ENCODE results near the gene SLC22A15.

SLC22A15 gene

DNA sequence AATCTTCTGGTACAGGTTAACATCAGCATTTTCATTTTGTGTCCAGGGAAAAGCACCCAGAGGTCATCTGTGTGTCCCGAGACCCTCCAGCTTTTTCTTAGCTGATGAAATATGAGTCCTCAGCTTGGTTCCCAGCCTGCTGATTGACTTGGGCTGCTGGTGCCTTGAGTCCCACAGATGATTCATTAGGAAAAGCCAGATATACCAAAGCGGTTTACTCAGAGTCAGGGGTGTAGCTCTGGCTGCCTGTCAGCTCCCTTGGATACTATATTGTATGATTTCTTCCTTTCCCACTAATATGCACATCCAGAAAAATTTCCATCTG is 91.2 kb downstream of the SLC22A15 start:
- no peak for ATAC-seq
- TF ChIP-seq ZC3H10 (CRISPR knock-in tag; IDR thresholded peaks at IDR 0.05), result no peak

GRCh38 chr1:116075575-116075974 is 99.3 kb downstream of the SLC22A15 start:
- TF ChIP-seq OSR1 (CRISPR knock-in tag; IDR thresholded peaks at IDR 0.05), result no peak
- no peak for TF ChIP-seq ARNTL (CRISPR knock-in tag; IDR thresholded peaks at IDR 0.05; ENCODE audit: borderline replicate concordance, low read depth)
- no peak for TF ChIP-seq CSDC2 (CRISPR knock-in tag; IDR thresholded peaks at IDR 0.05)
- TF ChIP-seq, protein P1, sequence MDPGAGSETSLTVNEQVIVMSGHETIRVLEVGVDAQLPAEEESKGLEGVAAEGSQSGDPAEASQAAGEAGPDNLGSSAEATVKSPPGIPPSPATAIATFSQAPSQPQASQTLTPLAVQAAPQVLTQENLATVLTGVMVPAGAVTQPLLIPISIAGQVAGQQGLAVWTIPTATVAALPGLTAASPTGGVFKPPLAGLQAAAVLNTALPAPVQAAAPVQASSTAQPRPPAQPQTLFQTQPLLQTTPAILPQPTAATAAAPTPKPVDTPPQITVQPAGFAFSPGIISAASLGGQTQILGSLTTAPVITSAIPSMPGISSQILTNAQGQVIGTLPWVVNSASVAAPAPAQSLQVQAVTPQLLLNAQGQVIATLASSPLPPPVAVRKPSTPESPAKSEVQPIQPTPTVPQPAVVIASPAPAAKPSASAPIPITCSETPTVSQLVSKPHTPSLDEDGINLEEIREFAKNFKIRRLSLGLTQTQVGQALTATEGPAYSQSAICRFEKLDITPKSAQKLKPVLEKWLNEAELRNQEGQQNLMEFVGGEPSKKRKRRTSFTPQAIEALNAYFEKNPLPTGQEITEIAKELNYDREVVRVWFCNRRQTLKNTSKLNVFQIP (CRISPR knock-in tag; IDR thresholded peaks at IDR 0.05; ENCODE audit: borderline replicate concordance, low read depth), result no peak
- TF ChIP-seq BACH2 (CRISPR knock-in tag; IDR thresholded peaks at IDR 0.05; ENCODE audit: borderline replicate concordance), result no peak
- no peak for TF ChIP-seq RARB (CRISPR knock-in tag; IDR thresholded peaks at IDR 0.05)
- TF ChIP-seq ZNF565 (CRISPR knock-in tag; conservative IDR thresholded peaks at IDR 0.05; ENCODE audit: low read depth), result no peak
- TF ChIP-seq, protein P2, sequence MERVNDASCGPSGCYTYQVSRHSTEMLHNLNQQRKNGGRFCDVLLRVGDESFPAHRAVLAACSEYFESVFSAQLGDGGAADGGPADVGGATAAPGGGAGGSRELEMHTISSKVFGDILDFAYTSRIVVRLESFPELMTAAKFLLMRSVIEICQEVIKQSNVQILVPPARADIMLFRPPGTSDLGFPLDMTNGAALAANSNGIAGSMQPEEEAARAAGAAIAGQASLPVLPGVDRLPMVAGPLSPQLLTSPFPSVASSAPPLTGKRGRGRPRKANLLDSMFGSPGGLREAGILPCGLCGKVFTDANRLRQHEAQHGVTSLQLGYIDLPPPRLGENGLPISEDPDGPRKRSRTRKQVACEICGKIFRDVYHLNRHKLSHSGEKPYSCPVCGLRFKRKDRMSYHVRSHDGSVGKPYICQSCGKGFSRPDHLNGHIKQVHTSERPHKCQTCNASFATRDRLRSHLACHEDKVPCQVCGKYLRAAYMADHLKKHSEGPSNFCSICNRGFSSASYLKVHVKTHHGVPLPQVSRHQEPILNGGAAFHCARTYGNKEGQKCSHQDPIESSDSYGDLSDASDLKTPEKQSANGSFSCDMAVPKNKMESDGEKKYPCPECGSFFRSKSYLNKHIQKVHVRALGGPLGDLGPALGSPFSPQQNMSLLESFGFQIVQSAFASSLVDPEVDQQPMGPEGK (CRISPR knock-in tag; IDR thresholded peaks at IDR 0.05; ENCODE audit: borderline replicate concordance), result no peak
- no peak for TF ChIP-seq ZFP3 (CRISPR knock-in tag; IDR thresholded peaks at IDR 0.05)
- TF ChIP-seq ZFP30 (CRISPR knock-in tag; IDR thresholded peaks at IDR 0.05), result no peak
- TF ChIP-seq TCF4 (CRISPR knock-in tag; IDR thresholded peaks at IDR 0.05; ENCODE audit: borderline replicate concordance), result no peak
- no peak for TF ChIP-seq GLIS3 (CRISPR knock-in tag; IDR thresholded peaks at IDR 0.05)

DNA sequence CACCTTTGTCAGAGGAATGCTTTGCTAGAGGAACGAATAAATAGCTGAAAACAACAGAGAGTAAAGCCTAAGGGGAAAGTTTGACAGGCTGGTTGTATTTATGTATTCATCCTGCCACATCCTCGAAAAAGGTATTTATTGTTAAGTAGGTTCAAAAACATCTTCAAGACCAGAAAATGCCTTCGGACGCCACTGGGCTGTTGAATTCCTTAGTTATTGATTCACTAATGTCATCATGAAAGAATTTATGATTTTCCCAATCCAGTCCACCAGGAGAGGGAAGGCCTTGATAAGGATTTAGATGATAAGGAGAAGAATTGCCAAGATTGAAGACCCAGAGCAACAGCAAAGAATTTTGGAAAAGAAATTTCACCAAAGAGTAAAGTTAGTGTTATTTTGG is 99.7 kb downstream of the SLC22A15 start:
- TF ChIP-seq GLIS3 (CRISPR knock-in tag; IDR thresholded peaks at IDR 0.05) (no peak), ARNTL (CRISPR knock-in tag; IDR thresholded peaks at IDR 0.05; ENCODE audit: borderline replicate concordance, low read depth) (no peak), ZFP3 (CRISPR knock-in tag; IDR thresholded peaks at IDR 0.05) (no peak), OSR1 (CRISPR knock-in tag; IDR thresholded peaks at IDR 0.05) (no peak)
- ATAC-seq, result no peak

More at GRCh38 chr1:116075575-116075974, 99.3 kb downstream of the SLC22A15 start:
- no peak for ATAC-seq

DNA sequence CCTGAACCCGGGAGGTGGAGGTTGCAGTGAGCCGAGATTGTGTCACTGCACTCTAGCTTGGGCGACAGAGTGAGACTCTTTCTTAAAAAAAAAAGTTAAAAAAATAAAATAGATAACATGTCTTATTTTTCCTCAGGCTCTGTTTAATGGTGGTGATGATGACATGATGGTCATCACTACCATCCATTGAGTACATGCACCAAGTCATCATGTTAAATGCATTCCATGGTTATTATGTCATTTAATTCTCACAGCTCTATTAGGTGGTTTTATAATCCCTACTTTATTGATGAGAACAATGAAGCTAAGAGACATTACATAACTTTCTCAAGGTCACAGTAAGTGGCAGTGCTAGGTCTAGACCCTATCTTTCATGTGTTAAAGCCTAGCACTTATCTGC is 100.5 kb downstream of the SLC22A15 start:
- no peak for ATAC-seq

GRCh38 chr1:116078699-116079223 is 102.4 kb downstream of the SLC22A15 start:
- ATAC-seq, result no peak
- TF ChIP-seq, protein P1 (CRISPR knock-in tag; IDR thresholded peaks at IDR 0.05; ENCODE audit: borderline replicate concordance, low read depth), result no peak
- no peak for TF ChIP-seq CREB5 (CRISPR knock-in tag; IDR thresholded peaks at IDR 0.05; ENCODE audit: low read depth)
- no peak for TF ChIP-seq ZNF8 (CRISPR knock-in tag; IDR thresholded peaks at IDR 0.05)
- TF ChIP-seq CSRNP3 (CRISPR knock-in tag; IDR thresholded peaks at IDR 0.05), result no peak
- TF ChIP-seq BACH2 (CRISPR knock-in tag; IDR thresholded peaks at IDR 0.05; ENCODE audit: borderline replicate concordance), result no peak
- no peak for TF ChIP-seq ISL1 (CRISPR knock-in tag; IDR thresholded peaks at IDR 0.05)
- TF ChIP-seq ESRRG (CRISPR knock-in tag; IDR thresholded peaks at IDR 0.05), result no peak
- TF ChIP-seq ZFP3 (CRISPR knock-in tag; IDR thresholded peaks at IDR 0.05), result no peak

More for the DNA sequence above, 100.5 kb downstream of the SLC22A15 start:
- no peak for TF ChIP-seq ARNTL (CRISPR knock-in tag; IDR thresholded peaks at IDR 0.05; ENCODE audit: borderline replicate concordance, low read depth)
- TF ChIP-seq ZC3H10 (CRISPR knock-in tag; IDR thresholded peaks at IDR 0.05), result no peak
- TF ChIP-seq, protein P1 (CRISPR knock-in tag; IDR thresholded peaks at IDR 0.05; ENCODE audit: borderline replicate concordance, low read depth), result no peak
- TF ChIP-seq ZNF8 (CRISPR knock-in tag; IDR thresholded peaks at IDR 0.05), result no peak
- no peak for TF ChIP-seq TOX (CRISPR knock-in tag; IDR thresholded peaks at IDR 0.05; ENCODE audit: borderline replicate concordance)
- TF ChIP-seq CREB5 (CRISPR knock-in tag; IDR thresholded peaks at IDR 0.05; ENCODE audit: low read depth), result no peak
- no peak for TF ChIP-seq BACH2 (CRISPR knock-in tag; IDR thresholded peaks at IDR 0.05; ENCODE audit: borderline replicate concordance)
- TF ChIP-seq PPARA (CRISPR knock-in tag; IDR thresholded peaks at IDR 0.05; ENCODE audit: borderline replicate concordance), result no peak
- TF ChIP-seq OSR1 (CRISPR knock-in tag; IDR thresholded peaks at IDR 0.05), result no peak
- no peak for TF ChIP-seq CSDC2 (CRISPR knock-in tag; IDR thresholded peaks at IDR 0.05)
- TF ChIP-seq ZNF565 (CRISPR knock-in tag; conservative IDR thresholded peaks at IDR 0.05; ENCODE audit: low read depth), result no peak
- TF ChIP-seq ZFP3 (CRISPR knock-in tag; IDR thresholded peaks at IDR 0.05), result no peak
- TF ChIP-seq RARB (CRISPR knock-in tag; IDR thresholded peaks at IDR 0.05), result no peak
